Endodermal cell (in vitro differentiated cells): ENCODE data around the gene PRKAA2. TPM values are rescaled to one million over a fixed set of nuclear protein-coding genes. Genes with fewer than 3 reads are reported as not detected.
A peak's percentile ranks its signal among the peaks of the same experiment; 100 is the strongest.

Experiments used
- DNase-seq: peaks from one replicate; pipeline ENCODE4 v3.0.0-alpha.2; 2017
- H3K27ac ChIP-seq: 2 replicates; pipeline ENCODE4 v1.5.1; 2013; ENCODE audit warnings: mild to moderate bottlenecking, low read depth, low read length, moderate library complexity
- H3K27me3 ChIP-seq: 2 replicates; pipeline ENCODE4 v1.6.1; 2013; ENCODE audit warnings: mild to moderate bottlenecking, low read length, moderate library complexity; ENCODE audit not compliant: insufficient read depth, control insufficient read depth, poor library complexity, severe bottlenecking
- H3K36me3 ChIP-seq: 2 replicates; pipeline ENCODE4 v1.7.0; 2013; ENCODE audit warnings: mild to moderate bottlenecking, low read length, moderate library complexity; ENCODE audit not compliant: control insufficient read depth, insufficient read depth
- H3K4me1 ChIP-seq: one replicate; pipeline ENCODE4 v1.7.0; 2013; ENCODE audit warnings: low read length; ENCODE audit not compliant: control insufficient read depth, insufficient read depth
- H3K4me3 ChIP-seq: 2 replicates; pipeline ENCODE4 v1.5.1; 2013; ENCODE audit warnings: mild to moderate bottlenecking, low read length, moderate library complexity
- H3K9ac ChIP-seq: 2 replicates; pipeline ENCODE4 v1.6.1; 2013; ENCODE audit warnings: mild to moderate bottlenecking, low read length, moderate library complexity; ENCODE audit not compliant: poor library complexity, severe bottlenecking; ENCODE audit errors: extremely low read depth
- H3K9me3 ChIP-seq: 2 replicates; pipeline ENCODE4 v1.6.1; 2013; ENCODE audit warnings: mild to moderate bottlenecking, low read length, moderate library complexity; ENCODE audit not compliant: control insufficient read depth
- H3K27ac Mint-ChIP-seq: 2 replicates; pipeline ENCODE4 v1.8.0; 2020; ENCODE audit warnings: mixed read lengths
- H3K27me3 Mint-ChIP-seq: 2 replicates; pipeline ENCODE4 v1.8.0; 2021; ENCODE audit warnings: mild to moderate bottlenecking, mixed read lengths; ENCODE audit not compliant: insufficient read depth
- H3K36me3 Mint-ChIP-seq: 2 replicates; pipeline ENCODE4 v1.8.0; 2020; ENCODE audit warnings: low read depth, mixed read lengths
- H3K4me1 Mint-ChIP-seq: 2 replicates; pipeline ENCODE4 v1.8.0; 2020; ENCODE audit warnings: mixed read lengths
- H3K4me3 Mint-ChIP-seq: 2 replicates; pipeline ENCODE4 v1.8.0; 2020; ENCODE audit warnings: mild to moderate bottlenecking, moderate library complexity, mixed read lengths
- H3K9me3 Mint-ChIP-seq: 2 replicates; pipeline ENCODE4 v1.8.0; 2020; ENCODE audit warnings: mild to moderate bottlenecking, mixed read lengths
- CTCF ChIP-seq: fragments of 200-600 bp; sonication (generic); conservative IDR thresholded peaks from 2 replicates; pipeline ENCODE4 v1.5.0; 2021; ENCODE audit warnings: antibody characterized with exemption, mild to moderate bottlenecking
- WGBS, 2 experiments: methylation state at CpG; one replicate each; pipeline versions ENCODE4 v1.1.5 to v1.1.7; 2013; ENCODE audit warnings: missing lambda C conversion rate in 2 of 2, mixed read lengths in 1 of 2; ENCODE audit not compliant: insufficient coverage in 1 of 2, insufficient read length in 1 of 2; 5-methylcytosine and 5-hydroxymethylcytosine counted together
- total RNA-seq, 2 donors: library from RNA; stranded (reverse); fragmentation: NEBNext Ultra II Directional in 1 of 2; extraction: Animal tissue kit (Norgen Biotek cat#: 25700) in 1 of 2; gene quantifications; 2 replicates in 1 of 2; 3 replicates in 1 of 2; pipeline ENCODE4 v1.2.1, GENCODE V29; 2021

The PRKAA2 gene
- total RNA-seq, 2 donors from 2014 or later, result 4.7 to 15.3 TPM

GRCh38 chr1:56703747-56704146 lies 58.6 kb downstream of the PRKAA2 start:
- Mint-ChIP-seq H3K27ac (no peak overlapping the region), H3K4me3 (no peak overlapping the region), H3K36me3 (peaks cover 38% of the 10 kb centered on the region), H3K4me1 (peaks cover 4% of the 10 kb centered on the region), H3K9me3 (peaks cover 13% of the 10 kb centered on the region), H3K27me3 (no peaks in the 10 kb centered on the region)
- Histone ChIP-seq H3K36me3 (peaks cover 6% of the 10 kb centered on the region), H3K27me3 (no peaks in the 10 kb centered on the region), H3K9me3 (peaks cover 23% of the 10 kb centered on the region), H3K4me1 (no peaks in the 10 kb centered on the region), H3K27ac (no peak overlapping the region), H3K4me3 (no peak overlapping the region), H3K9ac (no peak overlapping the region)
- no peak for TF ChIP-seq CTCF
- DNase-seq, result no peak
- 97 to 100% methylated on average over 1 of the region's 1 CpG for WGBS, 2 experiments

- Mint-ChIP-seq H3K9me3 (no peaks in the 10 kb centered on the region), H3K27ac (no peak overlapping the region), H3K4me3 (no peak overlapping the region), H3K4me1 (peaks cover 12% of the 10 kb centered on the region), H3K36me3 (peaks cover 26% of the 10 kb centered on the region), H3K27me3 (no peaks in the 10 kb centered on the region)
- no peak for TF ChIP-seq CTCF
- H3K27me3 ChIP-seq, result no peaks in the 10 kb centered on the region
- no peak for DNase-seq
- H3K4me1 ChIP-seq, result no peaks in the 10 kb centered on the region
- no peak overlapping the region for H3K9ac ChIP-seq
- 86 to 92% methylated on average over 2 to 4 of the region's 4 CpGs for WGBS, 2 experiments
- H3K36me3 ChIP-seq, result peaks cover 6% of the 10 kb centered on the region
- H3K27ac ChIP-seq, result no peak overlapping the region
- H3K4me3 ChIP-seq, result no peak overlapping the region
- peaks cover 9% of the 10 kb centered on the region for H3K9me3 ChIP-seq
These were observed 62.3 kb downstream of the PRKAA2 start for GRCh38 chr1:56707379-56707778.

- 32% methylated on average over 2 of the region's 2 CpGs; no CpG with 5 or more reads in 1 of the 2 experiments for WGBS, 2 experiments
These were observed 64.3 kb downstream of the PRKAA2 start for GRCh38 chr1:56709269-56709880.

More at GRCh38 chr1:56709269-56709880, 64.3 kb downstream of the PRKAA2 start:
- H3K4me3 ChIP-seq, result no peak overlapping the region
- Mint-ChIP-seq H3K4me3 (no peak overlapping the region), H3K27me3 (no peaks in the 10 kb centered on the region), H3K9me3 (no peaks in the 10 kb centered on the region), H3K27ac (no peak overlapping the region), H3K36me3 (peaks cover 20% of the 10 kb centered on the region), H3K4me1 (peaks cover 12% of the 10 kb centered on the region)
- H3K27me3 ChIP-seq, result no peaks in the 10 kb centered on the region
- H3K4me1 ChIP-seq, result no peaks in the 10 kb centered on the region
- H3K27ac ChIP-seq, result no peak overlapping the region
- H3K36me3 ChIP-seq, result peaks cover 6% of the 10 kb centered on the region
- H3K9me3 ChIP-seq, result peaks cover under 1% of the 10 kb centered on the region
- no peak for DNase-seq
- TF ChIP-seq CTCF, result peak; percentile 87
- H3K9ac ChIP-seq, result no peak overlapping the region
